ENCODE data around the gene B4GAT1. TPM values are rescaled to one million over a fixed set of nuclear protein-coding genes. Genes with fewer than 3 reads are reported as not detected.
A peak's percentile ranks its signal among the peaks of the same experiment; 100 is the strongest.

B4GAT1 gene
- total and polyA plus RNA-seq, 2 donors (not counting 1 experiment from before 2014, with no cell fraction given): 1.4 to 5.2 TPM

DNA sequence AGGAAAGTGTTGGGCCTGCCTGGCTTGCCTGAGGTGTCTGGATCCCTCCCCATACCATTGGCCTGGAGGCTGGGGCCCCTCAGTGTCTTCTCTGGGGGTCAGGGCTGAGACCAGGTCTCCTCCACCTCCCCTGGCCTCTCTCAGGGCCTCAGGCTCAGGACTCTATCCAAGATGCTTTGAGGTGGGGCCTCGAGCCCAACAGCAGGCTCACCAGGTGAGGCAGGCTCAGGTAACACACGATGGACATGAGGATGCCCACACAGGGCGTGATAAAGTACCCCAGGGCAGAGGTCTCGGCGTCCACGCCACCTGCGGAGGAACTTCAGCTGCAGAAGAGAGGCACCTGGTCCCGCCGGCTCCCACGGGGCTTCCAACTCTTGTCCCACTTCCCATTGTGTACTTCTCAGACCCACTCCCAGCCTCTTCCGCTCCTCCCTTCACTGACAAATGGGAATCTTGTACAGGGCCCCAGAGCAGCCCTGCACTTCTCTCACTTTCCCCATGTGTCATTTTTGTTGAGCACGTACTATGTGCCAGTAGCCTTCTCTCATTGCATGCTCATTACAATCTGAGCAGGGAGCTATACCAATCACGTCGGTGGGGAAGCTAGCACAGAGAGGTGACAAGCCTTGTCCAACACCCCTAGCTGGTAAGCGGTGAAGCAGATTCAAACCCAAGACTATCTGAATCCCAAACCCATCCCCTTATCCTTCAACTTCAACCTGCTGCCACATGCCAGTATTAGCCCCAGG is 20.3 kb upstream of the B4GAT1 start:
- Histone ChIP-seq H3K4me1 (ENCODE audit: control insufficient read depth in 2 of 2, insufficient read depth in 2 of 2, low read length in 2 of 2) (peaks cover 8 to 14% of the 10 kb centered on the region in 2 donors), H3K9me3 (ENCODE audit: control extremely low read depth in 1 of 3, control insufficient read depth in 2 of 3, insufficient read depth in 1 of 3, low read length in 2 of 3) (peaks cover 0 to 10% (median 0%) of the 10 kb centered on the region in 3 donors), H3K4me3 (ENCODE audit: control extremely low read depth in 1 of 5, extremely low read depth in 1 of 5, insufficient read depth in 1 of 5, low read depth in 2 of 5, low read length in 4 of 5) (no peak overlapping the region), H4K20me1 (ENCODE audit: control insufficient read depth, insufficient read depth, low read length, poor library complexity, severe bottlenecking) (no peaks in the 10 kb centered on the region), H3K4me2 (replicated peaks; ENCODE audit: low read depth, low read length, poor library complexity, severe bottlenecking) (no peak overlapping the region), H3K36me3 (replicated peaks in 1 of 2; ENCODE audit: control extremely low read depth in 1 of 2, control insufficient read depth in 1 of 2, extremely low read depth in 1 of 2, insufficient read depth in 2 of 2, low read length in 1 of 2) (no peaks in the 10 kb centered on the region), H3K27ac (ENCODE audit: low read length in 2 of 2) (no peak overlapping the region), H2AFZ (ENCODE audit: insufficient read depth, low read depth, low read length, poor library complexity, severe bottlenecking) (no peak overlapping the region), H3K9ac (ENCODE audit: low read length) (no peak overlapping the region), H3K27me3 (replicated peaks in 1 of 4; ENCODE audit: control extremely low read depth in 1 of 4, control insufficient read depth in 3 of 4, insufficient read depth in 4 of 4, low read length in 3 of 4) (no peaks in the 10 kb centered on the region), H3K79me2 (ENCODE audit: control insufficient read depth, insufficient read depth, low read length) (no peaks in the 10 kb centered on the region)
- POLR2A ChIA-PET: interaction anchor here (0.6 kb wide), 1 partner anchor 543 kb away, joined by 4 read pairs; no protein-coding TSS in a partner anchor
- no peak overlapping the region for H3K27ac Mint-ChIP-seq
- DNase-seq (no peak), ATAC-seq (ENCODE audit: low read depth) (no peak)
- CTCF ChIA-PET: interaction anchor here (1.0 to 1.6 kb wide), 3 partner anchors 19 to 56 kb away, joined by 3 to 6 read pairs (median 3); no protein-coding TSS in a partner anchor
- 95% methylated on average over 15 of the region's 15 CpGs for WGBS (ENCODE audit: insufficient coverage)
- peaks cover 9% of the 10 kb centered on the region for H3K4me1 Mint-ChIP-seq
- peak overlapping the region; percentile 23 for H3K4me3 Mint-ChIP-seq
- TF ChIP-seq, protein P1, sequence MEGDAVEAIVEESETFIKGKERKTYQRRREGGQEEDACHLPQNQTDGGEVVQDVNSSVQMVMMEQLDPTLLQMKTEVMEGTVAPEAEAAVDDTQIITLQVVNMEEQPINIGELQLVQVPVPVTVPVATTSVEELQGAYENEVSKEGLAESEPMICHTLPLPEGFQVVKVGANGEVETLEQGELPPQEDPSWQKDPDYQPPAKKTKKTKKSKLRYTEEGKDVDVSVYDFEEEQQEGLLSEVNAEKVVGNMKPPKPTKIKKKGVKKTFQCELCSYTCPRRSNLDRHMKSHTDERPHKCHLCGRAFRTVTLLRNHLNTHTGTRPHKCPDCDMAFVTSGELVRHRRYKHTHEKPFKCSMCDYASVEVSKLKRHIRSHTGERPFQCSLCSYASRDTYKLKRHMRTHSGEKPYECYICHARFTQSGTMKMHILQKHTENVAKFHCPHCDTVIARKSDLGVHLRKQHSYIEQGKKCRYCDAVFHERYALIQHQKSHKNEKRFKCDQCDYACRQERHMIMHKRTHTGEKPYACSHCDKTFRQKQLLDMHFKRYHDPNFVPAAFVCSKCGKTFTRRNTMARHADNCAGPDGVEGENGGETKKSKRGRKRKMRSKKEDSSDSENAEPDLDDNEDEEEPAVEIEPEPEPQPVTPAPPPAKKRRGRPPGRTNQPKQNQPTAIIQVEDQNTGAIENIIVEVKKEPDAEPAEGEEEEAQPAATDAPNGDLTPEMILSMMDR (IDR thresholded peaks at IDR 0.05): no peak
- TF ChIP-seq EZH2 (IDR thresholded peaks at IDR 0.05; ENCODE audit: borderline replicate concordance, insufficient read depth, low read depth, low read length, poor library complexity, severe bottlenecking): no peak
- intact Hi-C loops (cut with micrococcal nuclease): no loop called here
- H3K9me3 Mint-ChIP-seq (ENCODE audit: insufficient read depth): no peaks in the 10 kb centered on the region
- H3K27me3 Mint-ChIP-seq: no peaks in the 10 kb centered on the region
